Measurements from ENCODE around the gene GFRA3. TPM values are rescaled to one million over a fixed set of nuclear protein-coding genes. Genes with fewer than 3 reads are reported as not detected.

The GFRA3 gene
- total and polyA plus RNA-seq, 2 donors (not counting 1 experiment from before 2014, with no cell fraction given): not detected

DNA sequence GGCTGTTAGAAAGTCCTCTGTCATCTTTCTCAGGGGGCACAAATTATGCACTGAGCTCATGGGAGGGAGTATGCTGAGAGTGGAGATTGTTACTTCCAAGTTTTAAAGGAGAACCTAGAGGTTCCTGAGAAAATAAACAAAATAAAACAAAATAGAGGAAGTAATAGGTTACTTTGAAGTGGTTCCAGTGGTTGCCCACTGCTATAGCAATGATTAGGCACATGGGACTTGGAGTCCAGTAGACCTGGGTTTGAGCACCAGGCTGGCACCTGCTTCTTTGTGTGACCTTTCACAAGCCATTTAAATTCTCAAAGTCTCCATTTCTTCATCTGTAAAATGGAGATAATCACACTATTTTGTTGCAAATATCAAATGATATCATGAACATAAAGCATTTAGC is 47.5 kb downstream of the GFRA3 start:
- no peak overlapping the region for H3K4me3 ChIP-seq (replicated peaks in 1 of 4; ENCODE audit: control extremely low read depth in 1 of 4, insufficient read depth in 1 of 4, low read depth in 3 of 4, low read length in 4 of 4)
- H3K27ac ChIP-seq (ENCODE audit: insufficient read depth, low read length): no peak overlapping the region
- H3K36me3 ChIP-seq (ENCODE audit: control insufficient read depth, insufficient read depth, low read length): no peaks in the 10 kb centered on the region
- TF ChIP-seq, protein P1, sequence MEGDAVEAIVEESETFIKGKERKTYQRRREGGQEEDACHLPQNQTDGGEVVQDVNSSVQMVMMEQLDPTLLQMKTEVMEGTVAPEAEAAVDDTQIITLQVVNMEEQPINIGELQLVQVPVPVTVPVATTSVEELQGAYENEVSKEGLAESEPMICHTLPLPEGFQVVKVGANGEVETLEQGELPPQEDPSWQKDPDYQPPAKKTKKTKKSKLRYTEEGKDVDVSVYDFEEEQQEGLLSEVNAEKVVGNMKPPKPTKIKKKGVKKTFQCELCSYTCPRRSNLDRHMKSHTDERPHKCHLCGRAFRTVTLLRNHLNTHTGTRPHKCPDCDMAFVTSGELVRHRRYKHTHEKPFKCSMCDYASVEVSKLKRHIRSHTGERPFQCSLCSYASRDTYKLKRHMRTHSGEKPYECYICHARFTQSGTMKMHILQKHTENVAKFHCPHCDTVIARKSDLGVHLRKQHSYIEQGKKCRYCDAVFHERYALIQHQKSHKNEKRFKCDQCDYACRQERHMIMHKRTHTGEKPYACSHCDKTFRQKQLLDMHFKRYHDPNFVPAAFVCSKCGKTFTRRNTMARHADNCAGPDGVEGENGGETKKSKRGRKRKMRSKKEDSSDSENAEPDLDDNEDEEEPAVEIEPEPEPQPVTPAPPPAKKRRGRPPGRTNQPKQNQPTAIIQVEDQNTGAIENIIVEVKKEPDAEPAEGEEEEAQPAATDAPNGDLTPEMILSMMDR (conservative IDR thresholded peaks at IDR 0.05 in 1 of 2, IDR thresholded peaks at IDR 0.05 in 1 of 2; ENCODE audit: low read depth in 1 of 2, low read length in 2 of 2): no peak
- no peak for TF ChIP-seq EZH2 (IDR thresholded peaks at IDR 0.05; ENCODE audit: low read length, missing control alignments)
- H3K4me1 ChIP-seq (ENCODE audit: control insufficient read depth, extremely low read depth, insufficient read depth, low read length): no peaks in the 10 kb centered on the region
- no peaks in the 10 kb centered on the region for H3K9me3 ChIP-seq (ENCODE audit: control insufficient read depth, insufficient read depth, low read depth, low read length)
- DNase-seq (ENCODE audit: low read depth in 2 of 2): no peak
- H2AFZ ChIP-seq (ENCODE audit: low read length): no peak overlapping the region
- H3K9ac ChIP-seq (ENCODE audit: insufficient read depth, low read length): no peak overlapping the region
- H3K4me2 ChIP-seq (ENCODE audit: extremely low read depth, insufficient read depth, low read length): no peak overlapping the region
- H4K20me1 ChIP-seq (ENCODE audit: control insufficient read depth, extremely low read depth, insufficient read depth, low read length): no peaks in the 10 kb centered on the region
- H3K79me2 ChIP-seq (ENCODE audit: control insufficient read depth, insufficient read depth, low read length): no peaks in the 10 kb centered on the region
- H3K27me3 ChIP-seq (ENCODE audit: control insufficient read depth, insufficient read depth, low read length): no peaks in the 10 kb centered on the region

DNA sequence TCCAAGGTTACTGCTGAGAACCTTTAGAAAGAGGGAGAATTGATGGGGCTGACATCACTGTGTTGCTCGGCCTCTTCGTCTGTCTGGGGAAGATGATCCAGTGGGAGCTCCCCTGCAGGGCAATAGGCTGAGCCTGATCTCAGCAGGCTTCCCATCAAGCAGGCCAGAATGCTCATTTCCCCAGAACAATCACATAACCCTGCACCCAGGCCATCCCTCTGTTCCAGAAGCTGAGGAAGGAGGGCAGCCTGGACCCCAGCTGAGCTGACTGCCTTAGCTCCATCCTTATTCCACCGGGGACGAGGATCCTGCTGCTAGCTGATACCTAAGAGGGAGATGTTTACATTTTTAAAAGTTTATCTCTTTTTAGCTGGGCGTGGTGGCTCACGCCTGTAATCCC is 49.7 kb downstream of the GFRA3 start:
- TF ChIP-seq EZH2 (IDR thresholded peaks at IDR 0.05; ENCODE audit: low read length, missing control alignments): no peak
- TF ChIP-seq, protein P1 (conservative IDR thresholded peaks at IDR 0.05 in 1 of 2, IDR thresholded peaks at IDR 0.05 in 1 of 2; ENCODE audit: low read depth in 1 of 2, low read length in 2 of 2): no peak
- H3K4me3 ChIP-seq (replicated peaks in 1 of 4; ENCODE audit: control extremely low read depth in 1 of 4, insufficient read depth in 1 of 4, low read depth in 3 of 4, low read length in 4 of 4): no peak overlapping the region

DNA sequence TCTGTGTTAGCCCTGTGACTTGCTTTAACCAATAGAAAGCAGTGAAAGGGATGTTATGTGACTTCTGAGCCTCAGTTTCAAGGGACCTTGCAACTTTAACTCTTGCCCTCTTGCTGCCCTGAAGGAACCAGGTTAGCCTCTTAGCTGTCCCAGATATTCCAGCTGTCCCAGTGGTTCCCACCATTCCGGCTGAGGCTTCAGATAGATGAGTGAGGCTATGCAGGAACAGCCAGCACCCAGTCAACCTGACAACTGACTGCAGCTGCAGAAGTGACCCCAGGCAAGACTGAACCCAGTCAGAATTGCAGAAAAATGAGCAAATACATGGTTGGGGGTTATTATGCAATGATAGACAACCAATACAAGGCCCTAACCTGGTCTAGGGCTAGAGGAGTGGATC is 50.9 kb downstream of the GFRA3 start:
- Histone ChIP-seq H4K20me1 (ENCODE audit: control insufficient read depth, extremely low read depth, insufficient read depth, low read length) (no peaks in the 10 kb centered on the region), H3K4me3 (replicated peaks in 1 of 4; ENCODE audit: control extremely low read depth in 1 of 4, insufficient read depth in 1 of 4, low read depth in 3 of 4, low read length in 4 of 4) (no peak overlapping the region), H3K79me2 (ENCODE audit: control insufficient read depth, insufficient read depth, low read length) (no peaks in the 10 kb centered on the region), H3K27ac (ENCODE audit: insufficient read depth, low read length) (no peak overlapping the region), H3K4me2 (ENCODE audit: extremely low read depth, insufficient read depth, low read length) (no peak overlapping the region), H2AFZ (ENCODE audit: low read length) (no peak overlapping the region), H3K4me1 (ENCODE audit: control insufficient read depth, extremely low read depth, insufficient read depth, low read length) (no peaks in the 10 kb centered on the region), H3K9ac (ENCODE audit: insufficient read depth, low read length) (no peak overlapping the region), H3K9me3 (ENCODE audit: control insufficient read depth, insufficient read depth, low read depth, low read length) (no peaks in the 10 kb centered on the region), H3K36me3 (ENCODE audit: control insufficient read depth, insufficient read depth, low read length) (no peaks in the 10 kb centered on the region), H3K27me3 (ENCODE audit: control insufficient read depth, insufficient read depth, low read length) (no peaks in the 10 kb centered on the region)
- no peak for TF ChIP-seq EZH2 (IDR thresholded peaks at IDR 0.05; ENCODE audit: low read length, missing control alignments)
- TF ChIP-seq, protein P1 (conservative IDR thresholded peaks at IDR 0.05 in 1 of 2, IDR thresholded peaks at IDR 0.05 in 1 of 2; ENCODE audit: low read depth in 1 of 2, low read length in 2 of 2): no peak
- no peak for DNase-seq (ENCODE audit: low read depth in 2 of 2)

More for the DNA sequence above, 49.7 kb downstream of the GFRA3 start:
- H3K79me2 ChIP-seq (ENCODE audit: control insufficient read depth, insufficient read depth, low read length): no peaks in the 10 kb centered on the region
- H4K20me1 ChIP-seq (ENCODE audit: control insufficient read depth, extremely low read depth, insufficient read depth, low read length): no peaks in the 10 kb centered on the region
- H3K4me1 ChIP-seq (ENCODE audit: control insufficient read depth, extremely low read depth, insufficient read depth, low read length): no peaks in the 10 kb centered on the region
- no peaks in the 10 kb centered on the region for H3K9me3 ChIP-seq (ENCODE audit: control insufficient read depth, insufficient read depth, low read depth, low read length)
- no peak for DNase-seq (ENCODE audit: low read depth in 2 of 2)
- H3K36me3 ChIP-seq (ENCODE audit: control insufficient read depth, insufficient read depth, low read length): no peaks in the 10 kb centered on the region
- H3K27me3 ChIP-seq (ENCODE audit: control insufficient read depth, insufficient read depth, low read length): no peaks in the 10 kb centered on the region
- H3K4me2 ChIP-seq (ENCODE audit: extremely low read depth, insufficient read depth, low read length): no peak overlapping the region
- no peak overlapping the region for H3K9ac ChIP-seq (ENCODE audit: insufficient read depth, low read length)
- H2AFZ ChIP-seq (ENCODE audit: low read length): no peak overlapping the region
- no peak overlapping the region for H3K27ac ChIP-seq (ENCODE audit: insufficient read depth, low read length)
